DOHH2 (cell line): ENCODE results near the gene DKK3.

ENCODE experiments used
- H3F3A ChIP-seq: fragments of 200-600 bp; sonication (generic), shearing (Covaris generic); 2 replicates; pipeline ENCODE4 v1.6.0; 2016; ENCODE audit warnings: antibody characterized with exemption, mild to moderate bottlenecking; ENCODE audit not compliant: control insufficient read depth, insufficient read depth
- H3K27ac ChIP-seq: fragments of 200-600 bp; sonication (generic); 2 replicates; pipeline ENCODE4 v1.5.1; 2014; ENCODE audit warnings: low read depth, mild to moderate bottlenecking, low read length, moderate library complexity
- H3K27me3 ChIP-seq: fragments of 200-600 bp; sonication (generic); 2 replicates; pipeline ENCODE4 v1.6.1; 2014; ENCODE audit warnings: mild to moderate bottlenecking, low read length, mixed read lengths; ENCODE audit not compliant: control insufficient read depth
- H3K36me3 ChIP-seq: fragments of 200-600 bp; sonication (generic); 2 replicates; pipeline ENCODE4 v1.6.1; 2014; ENCODE audit warnings: mild to moderate bottlenecking, low read length, moderate library complexity, mixed read lengths; ENCODE audit not compliant: control insufficient read depth
- H3K4me1 ChIP-seq: fragments of 200-600 bp; sonication (generic); 2 replicates; pipeline ENCODE4 v1.6.1; 2014; ENCODE audit warnings: mild to moderate bottlenecking, low read length, mixed read lengths; ENCODE audit not compliant: control insufficient read depth
- H3K4me2 ChIP-seq: fragments of 200-600 bp; sonication (generic); 2 replicates; pipeline ENCODE4 v1.6.0; 2014; ENCODE audit warnings: mild to moderate bottlenecking, low read length, moderate library complexity
- H3K4me3 ChIP-seq: fragments of 200-600 bp; sonication (generic); 2 replicates; pipeline ENCODE4 v1.5.1; 2014; ENCODE audit warnings: mild to moderate bottlenecking, low read length, mixed read lengths
- H3K79me2 ChIP-seq: fragments of 200-600 bp; sonication (generic); 2 replicates; pipeline ENCODE4 v1.6.1; 2014; ENCODE audit warnings: mild to moderate bottlenecking, low read length, mixed read lengths; ENCODE audit not compliant: control insufficient read depth
- H3K9me2 ChIP-seq: fragments of 200-600 bp; sonication (generic); replicated peaks from 2 replicates; pipeline ENCODE4 v1.6.1; 2014; ENCODE audit warnings: mild to moderate bottlenecking, low read length, mixed read lengths; ENCODE audit not compliant: control insufficient read depth
- H3K9me3 ChIP-seq: fragments of 200-600 bp; sonication (generic); 2 replicates; pipeline ENCODE4 v1.6.1; 2014; ENCODE audit warnings: antibody characterized with exemption, low read length, mixed read lengths; ENCODE audit not compliant: control insufficient read depth, insufficient read depth
- H4K20me1 ChIP-seq: fragments of 200-600 bp; sonication (generic); 2 replicates; pipeline ENCODE4 v1.6.0; 2014; ENCODE audit warnings: low read depth, mild to moderate bottlenecking, antibody characterized with exemption, low read length, moderate library complexity; ENCODE audit not compliant: control insufficient read depth, insufficient read depth
- CTCF ChIP-seq: fragments of 200-600 bp; sonication (generic); IDR thresholded peaks from one replicate; pipeline ENCODE4 v1.5.1; 2014; ENCODE audit warnings: antibody characterized with exemption, mild to moderate bottlenecking, low read depth, low read length; ENCODE audit not compliant: poor library complexity, severe bottlenecking
- EZH2phosphoT487 ChIP-seq: fragments of 200-600 bp; sonication (generic); IDR thresholded peaks from 2 replicates; pipeline ENCODE4 v1.6.1; 2017; ENCODE audit warnings: borderline replicate concordance, mild to moderate bottlenecking, antibody characterized with exemption, low read length, moderate library complexity, mixed read lengths

DKK3 gene

DNA sequence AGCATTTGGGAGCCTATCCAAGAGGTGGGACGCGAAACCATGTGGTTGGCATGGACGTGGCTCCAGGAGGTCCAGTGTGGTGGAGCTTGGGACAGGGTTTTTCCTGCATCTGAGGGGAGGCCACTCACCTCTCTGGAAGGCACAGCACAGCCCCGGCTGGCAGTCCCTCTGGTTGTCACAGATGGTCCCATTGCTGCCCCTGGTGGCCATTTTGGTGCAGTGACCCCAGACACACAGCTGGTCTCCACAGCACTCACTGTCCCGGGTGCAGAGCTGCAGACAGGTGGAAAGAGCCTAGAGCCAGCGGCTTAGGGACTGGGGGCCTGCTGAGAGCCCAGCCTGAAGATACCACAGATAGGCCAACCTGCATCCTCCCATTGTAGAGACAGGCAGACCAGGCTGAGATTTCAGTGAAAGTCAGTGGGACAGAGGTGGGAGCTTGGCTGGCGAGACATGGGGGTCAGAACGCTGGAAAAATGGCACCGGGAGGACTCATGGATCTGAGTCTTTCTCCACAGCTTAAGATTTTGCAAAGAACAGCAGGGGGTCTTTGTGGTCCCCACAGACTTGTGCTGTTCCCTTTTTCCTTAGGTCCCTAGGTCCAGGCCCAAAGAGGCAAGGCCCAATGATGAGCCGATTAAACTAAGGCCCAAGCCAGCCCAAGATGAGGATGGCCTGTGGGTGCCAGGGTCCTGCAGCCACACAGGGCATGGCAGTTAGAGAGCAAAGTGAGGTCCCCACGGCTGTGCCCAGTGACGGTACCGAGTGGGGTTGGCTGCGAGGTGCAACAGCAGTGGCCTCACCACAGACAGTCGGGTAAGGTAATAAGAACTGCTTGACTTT is 41.4 kb downstream of the DKK3 start:
- TF ChIP-seq CTCF (peak; percentile 82), EZH2phosphoT487 (no peak)
- Histone ChIP-seq H3K4me1 (no peaks in the 10 kb centered on the region), H3K27ac (no peak overlapping the region), H3K79me2 (no peaks in the 10 kb centered on the region), H3K27me3 (peaks cover 9% of the 10 kb centered on the region), H4K20me1 (no peaks in the 10 kb centered on the region), H3K9me3 (no peaks in the 10 kb centered on the region), H3F3A (no peaks in the 10 kb centered on the region), H3K4me3 (no peak overlapping the region), H3K9me2 (no peaks in the 10 kb centered on the region), H3K36me3 (no peaks in the 10 kb centered on the region), H3K4me2 (no peak overlapping the region)

DNA sequence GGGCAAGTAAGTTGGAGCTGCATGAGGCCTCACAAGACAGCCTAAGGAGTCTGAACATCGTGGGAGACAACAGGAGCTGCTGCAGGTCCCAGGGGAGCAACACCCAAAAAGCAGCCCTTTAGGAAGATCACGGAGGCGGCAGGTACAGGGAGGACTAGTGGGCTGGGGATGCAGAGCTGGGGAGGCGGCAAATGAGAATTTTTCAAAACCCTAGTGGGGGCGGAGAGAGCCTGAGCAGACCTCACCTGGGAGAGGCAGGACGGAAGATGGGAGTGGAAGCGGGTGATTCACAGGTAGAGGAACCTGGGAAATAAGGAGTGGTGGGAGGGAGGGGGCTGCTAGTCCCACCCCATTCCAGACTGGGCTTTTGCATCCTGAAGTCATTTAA is 42.1 kb downstream of the DKK3 start:
- Histone ChIP-seq H3K36me3 (no peaks in the 10 kb centered on the region), H3K4me3 (no peak overlapping the region), H3F3A (no peaks in the 10 kb centered on the region), H4K20me1 (no peaks in the 10 kb centered on the region), H3K9me3 (no peaks in the 10 kb centered on the region), H3K27me3 (peaks cover 9% of the 10 kb centered on the region), H3K79me2 (no peaks in the 10 kb centered on the region), H3K9me2 (no peaks in the 10 kb centered on the region), H3K4me1 (no peaks in the 10 kb centered on the region), H3K4me2 (no peak overlapping the region), H3K27ac (no peak overlapping the region)
- TF ChIP-seq CTCF = no peak
- TF ChIP-seq EZH2phosphoT487 = no peak

GRCh38 chr11:11965656-11966353 is 42.6 kb downstream of the DKK3 start:
- peaks cover 9% of the 10 kb centered on the region for H3K27me3 ChIP-seq
- H3F3A ChIP-seq = no peaks in the 10 kb centered on the region
- H3K4me2 ChIP-seq = no peak overlapping the region
- H3K4me3 ChIP-seq = no peak overlapping the region
- no peaks in the 10 kb centered on the region for H3K9me3 ChIP-seq
- H3K4me1 ChIP-seq = no peaks in the 10 kb centered on the region
- H4K20me1 ChIP-seq = no peaks in the 10 kb centered on the region
- H3K79me2 ChIP-seq = no peaks in the 10 kb centered on the region
- no peaks in the 10 kb centered on the region for H3K9me2 ChIP-seq
- H3K27ac ChIP-seq = no peak overlapping the region
- H3K36me3 ChIP-seq = no peaks in the 10 kb centered on the region
- TF ChIP-seq EZH2phosphoT487 (no peak), CTCF (no peak)
